ENCODE data around the gene SDHAF3. TPM values are rescaled to one million over a fixed set of nuclear protein-coding genes. Genes with fewer than 3 reads are reported as not detected.
"Not testable (repeated sequence)": the region's sequence is repeated elsewhere in the genome, so short reads cannot be mapped to it uniquely, and the experiment has no call there.

SDHAF3 gene
- total and polyA plus RNA-seq, 2 of the 8 experiments (the other 6 are each of a cell fraction or from before 2014, with no cell fraction given) = 12.0 to 31.3 TPM

GRCh38 chr7:97117372-97118188 is at the start of gene SDHAF3 (continued):
- TF ChIP-seq BACH1 (IDR thresholded peaks at IDR 0.05; ENCODE audit: low read length) (peak; percentile 53; the same call in 1 of the 2 replicates), PHF8 (conservative IDR thresholded peaks at IDR 0.05; ENCODE audit: low read depth, low read length) (peak; percentile 92)

- H2AK5ac ChIP-seq (ENCODE audit: low read depth, low read length); H3K4me1 ChIP-seq (replicated peaks in 1 of 4; ENCODE audit: control insufficient read depth in 3 of 4, insufficient read depth in 4 of 4, low read length in 3 of 4); H3K18ac ChIP-seq (ENCODE audit: extremely low read depth, low read length); H4K91ac ChIP-seq (replicated peaks; ENCODE audit: insufficient read length, low read length); H4K8ac ChIP-seq (ENCODE audit: extremely low read depth, insufficient read depth, low read length); H3K79me2 ChIP-seq (ENCODE audit: control insufficient read depth in 1 of 2, insufficient read depth in 2 of 2, low read length in 2 of 2); H3K14ac ChIP-seq (ENCODE audit: insufficient read length); H2BK15ac ChIP-seq (ENCODE audit: low read length); DNase-seq (ENCODE audit: low read depth in 1 of 2, low spot score in 2 of 2); H2BK5ac ChIP-seq (ENCODE audit: low read depth, low read length); POLR2A ChIA-PET (ENCODE audit: partially characterized antibody); H3K56ac ChIP-seq (replicated peaks; ENCODE audit: insufficient read length, low read depth, low read length); H4K5ac ChIP-seq (ENCODE audit: insufficient read length, low read depth, low read length); H2AFZ ChIP-seq (ENCODE audit: low read length); H2BK120ac ChIP-seq (replicated peaks; ENCODE audit: low read depth, low read length); H3K4me3 ChIP-seq (ENCODE audit: extremely low read depth in 1 of 4, insufficient read depth in 2 of 4, low read depth in 3 of 4, low read length in 4 of 4); H3K4ac ChIP-seq (replicated peaks; ENCODE audit: insufficient read length, low read depth, low read length); H3K27ac ChIP-seq (ENCODE audit: low read depth, low read length); H4K20me1 ChIP-seq (replicated peaks in 1 of 2; ENCODE audit: control insufficient read depth in 1 of 2, insufficient read depth in 2 of 2, low read length in 2 of 2); H3K9ac ChIP-seq (replicated peaks in 1 of 4; ENCODE audit: extremely low read depth in 1 of 4, low read depth in 3 of 4, low read length in 3 of 4); H3K4me2 ChIP-seq (ENCODE audit: insufficient read depth in 1 of 2, low read depth in 2 of 2, low read length in 2 of 2); H3K27me3 ChIP-seq (replicated peaks in 1 of 4; ENCODE audit: control insufficient read depth in 3 of 4, extremely low read depth in 1 of 4, insufficient read depth in 3 of 4, low read length in 3 of 4); H2BK20ac ChIP-seq (ENCODE audit: low read length); H3K23ac ChIP-seq (ENCODE audit: insufficient read length); H3K36me3 ChIP-seq (ENCODE audit: control insufficient read depth in 2 of 4, insufficient read depth in 4 of 4, low read length in 3 of 4); H3K23me2 ChIP-seq (ENCODE audit: low read depth, low read length); H2BK12ac ChIP-seq (ENCODE audit: low read depth, low read length); H3K79me1 ChIP-seq (ENCODE audit: low read depth, low read length); FAIRE-seq: not testable (repeated sequence)
- peaks cover 5 to 12% of the 10 kb centered on the region in 2 experiments; a peak in 3 of 4 replicates for H3K9me3 ChIP-seq (ENCODE audit: insufficient read depth in 2 of 2, low read depth in 1 of 2, low read length in 1 of 2)
- CTCF ChIA-PET (ENCODE audit: partially characterized antibody) = interaction anchor here (1.9 kb wide), 1 partner anchor 45 kb away, joined by 5 read pairs; no protein-coding TSS in a partner anchor
- WGBS, 2 experiments (ENCODE audit: extremely low coverage in 1 of 2, insufficient coverage in 1 of 2, insufficient read length in 1 of 2, insufficient replicate concordance in 2 of 2, low coverage in 1 of 2, low lambda C conversion rate in 2 of 2, missing lambda C conversion rate in 1 of 2) = 84% methylated on average over 2 of the region's 2 CpGs; no CpG with 5 or more reads in 1 of the 2 experiments
Measured at GRCh38 chr7:97072025-97072424, 45.5 kb upstream of the SDHAF3 start.

Data from H1 (cell line).